T follicular helper cell (primary cell): ENCODE data around the gene TRIM27.
A peak's percentile ranks its signal among the peaks of the same experiment; 100 is the strongest.
"Not testable (repeated sequence)": the region's sequence is repeated elsewhere in the genome, so short reads cannot be mapped to it uniquely, and the experiment has no call there.

ENCODE experiments used
- DNase-seq: peaks from one replicate; pipeline ENCODE4 v3.0.0-alpha.2; 2020; ENCODE audit warnings: low read depth

TRIM27 gene

DNA sequence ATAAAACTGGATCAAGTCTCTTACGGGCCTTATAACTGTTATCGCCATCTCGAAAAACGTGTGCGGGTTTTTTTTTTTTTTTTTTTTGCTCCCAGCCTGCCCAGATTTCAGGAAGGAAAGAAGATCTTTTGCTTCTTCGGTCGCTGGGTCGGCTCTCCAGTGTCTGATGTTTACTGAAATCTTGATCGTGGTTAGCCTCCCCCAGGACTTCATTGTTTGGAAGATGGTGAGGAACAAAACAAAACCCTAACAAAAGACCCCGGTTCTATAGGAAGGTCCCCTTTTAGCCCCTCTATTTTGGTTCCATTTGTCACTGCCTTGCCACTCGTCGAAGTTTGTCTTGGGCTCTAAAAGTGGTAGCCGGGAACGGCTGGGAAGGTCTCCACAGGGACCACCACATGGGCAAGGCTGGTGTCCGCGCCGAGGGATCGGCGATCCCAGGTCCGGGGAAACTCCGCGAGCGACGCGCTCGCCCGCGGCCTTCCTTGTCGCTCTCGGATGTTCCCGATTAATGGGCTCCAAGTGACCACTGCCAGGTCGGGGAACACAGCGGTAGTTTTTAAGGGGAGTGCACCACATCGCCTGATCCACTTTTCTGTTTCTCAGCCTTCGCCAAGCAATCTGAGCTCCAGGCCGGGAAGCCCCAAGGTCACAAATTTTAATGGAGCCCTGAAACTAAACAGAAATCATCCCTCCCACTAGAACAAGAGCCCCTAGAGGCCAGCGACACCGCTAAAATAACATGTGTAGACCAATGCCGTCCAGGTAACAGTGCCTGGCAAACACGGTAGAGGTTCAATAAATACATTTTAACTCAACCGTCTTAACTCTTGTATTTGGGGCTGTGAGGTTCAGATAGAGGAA is 27.0 kb downstream of the TRIM27 start:
- DNase-seq: peak; percentile 31

DNA sequence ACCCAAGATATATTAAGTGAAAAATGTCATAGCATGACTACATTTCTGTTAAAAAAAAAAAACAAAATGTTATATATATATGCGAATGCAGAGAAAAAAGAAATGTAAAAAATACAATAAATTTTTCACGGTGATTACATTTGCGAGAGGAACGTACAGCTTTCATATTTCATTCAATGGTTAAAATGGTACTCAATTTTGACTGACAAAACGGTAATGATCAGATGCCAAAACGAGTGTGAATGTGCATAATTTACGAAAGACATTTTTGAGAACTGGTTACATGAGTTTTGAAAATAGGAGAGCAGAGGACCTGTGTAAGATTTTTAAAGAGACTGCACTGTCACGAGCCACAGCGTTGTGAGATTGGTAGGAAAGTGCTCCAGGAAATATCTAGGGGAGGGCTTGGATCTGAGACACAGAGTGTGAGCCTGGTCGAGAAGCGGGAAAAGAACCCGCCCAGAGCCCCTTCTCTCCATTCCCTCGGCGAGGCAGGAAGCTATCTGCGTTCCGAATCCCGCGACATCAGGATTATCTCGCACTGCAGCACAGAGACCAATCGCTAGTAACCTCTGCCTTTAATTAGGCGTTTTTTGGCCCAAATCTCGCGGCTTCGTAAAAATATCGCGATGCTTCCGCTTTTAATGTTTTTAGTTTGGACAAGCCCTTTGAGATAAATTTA is 28.5 kb downstream of the TRIM27 start:
- peak; percentile 91 for DNase-seq

DNA sequence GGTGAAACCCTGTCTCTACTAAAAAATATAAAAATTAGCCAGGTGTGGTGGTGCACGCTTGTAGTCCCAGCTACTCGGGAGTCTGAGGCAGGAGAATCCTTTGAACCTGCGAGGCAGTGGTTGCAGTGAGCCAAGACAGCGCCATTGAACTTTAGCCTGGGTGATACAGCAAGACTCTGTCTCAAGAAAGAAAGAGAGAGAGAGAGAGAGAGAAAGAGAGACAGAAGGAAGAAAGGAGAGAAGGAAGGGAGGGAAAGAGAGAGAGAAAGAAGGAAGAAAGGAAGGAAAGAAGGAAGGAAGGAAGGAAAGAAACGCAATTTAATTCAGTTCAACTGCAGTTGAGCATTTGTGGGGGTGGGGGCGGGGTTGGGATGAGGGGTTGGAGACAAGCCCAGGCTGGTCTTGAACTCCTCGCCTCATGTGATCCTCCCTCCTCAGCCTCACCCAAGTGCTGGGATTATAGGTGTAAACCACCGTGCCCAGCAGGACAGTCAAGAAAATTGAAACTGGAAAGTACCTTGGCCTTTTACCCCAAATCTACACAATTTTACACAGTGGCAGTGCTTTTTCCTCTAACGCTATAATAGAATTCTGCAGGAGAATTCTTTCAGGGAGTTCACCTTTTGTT is 30.5 kb downstream of the TRIM27 start:
- DNase-seq: no peak

DNA sequence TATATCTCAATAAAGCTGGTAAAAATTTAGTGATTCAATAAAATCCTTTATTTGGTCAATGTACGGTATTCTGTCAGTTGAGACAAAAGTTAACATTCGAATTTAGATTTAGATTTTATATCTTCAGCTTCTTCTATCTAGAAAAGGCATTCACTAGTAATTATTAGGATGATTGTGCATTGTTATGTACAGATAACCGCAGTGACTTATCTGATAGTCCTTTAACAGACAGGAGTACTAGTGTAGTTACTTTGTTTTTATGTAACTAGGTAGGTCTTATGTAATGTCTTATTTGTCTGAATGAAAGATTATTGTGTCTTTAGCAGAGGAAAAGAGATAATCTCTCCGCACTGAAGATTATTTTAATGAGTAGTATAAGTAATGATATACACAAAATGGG is 31.3 kb downstream of the TRIM27 start:
- no peak for DNase-seq

DNA sequence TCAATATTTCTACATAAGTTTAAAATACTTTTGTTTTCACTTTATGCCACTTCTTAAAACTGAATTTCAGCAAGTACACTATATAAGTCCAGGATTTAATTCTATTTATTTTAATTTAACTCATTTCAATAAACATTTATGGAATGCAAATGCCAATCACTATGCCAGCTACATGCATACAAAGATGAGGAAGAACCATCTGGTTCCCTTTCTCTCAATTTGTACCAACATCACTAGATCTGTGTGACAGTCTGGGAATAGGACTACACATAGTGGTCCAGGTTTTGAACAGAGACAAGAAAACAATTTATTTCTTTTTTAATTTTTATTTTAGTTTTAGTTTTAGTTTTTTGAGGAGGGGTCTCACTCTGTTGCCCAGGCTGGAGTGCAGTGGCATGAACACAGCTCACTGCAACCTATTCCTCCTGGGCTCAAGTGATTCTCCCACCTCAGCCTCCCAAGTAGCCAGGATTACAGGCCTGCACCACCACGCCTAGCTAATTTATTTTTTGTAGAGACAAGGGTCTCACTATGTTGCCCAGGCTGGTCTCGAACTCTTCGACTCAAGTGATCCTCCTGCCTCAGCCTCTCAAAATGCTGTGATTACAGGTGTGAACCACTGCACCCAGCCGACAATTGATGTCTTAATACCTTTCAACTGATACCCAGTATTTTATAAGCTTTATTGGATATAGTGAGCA is 35.8 kb downstream of the TRIM27 start:
- no peak for DNase-seq

DNA sequence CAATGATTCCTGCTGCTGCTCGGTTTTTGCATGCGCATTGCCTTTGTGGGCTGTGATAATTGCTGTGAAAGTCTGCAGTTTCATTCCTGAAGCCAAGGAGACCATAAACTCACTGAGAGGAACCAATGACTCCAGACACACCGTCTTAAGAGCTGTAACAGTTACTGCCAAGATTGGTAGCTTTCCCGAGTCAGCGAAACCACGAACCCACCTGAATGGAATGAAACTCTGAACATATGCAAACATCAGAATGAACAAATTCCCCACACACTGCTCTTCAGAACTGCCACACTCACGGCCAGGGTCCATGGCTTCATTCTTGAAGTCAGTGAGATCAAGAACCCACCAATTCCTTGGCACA is 37.7 kb downstream of the TRIM27 start:
- no peak for DNase-seq

DNA sequence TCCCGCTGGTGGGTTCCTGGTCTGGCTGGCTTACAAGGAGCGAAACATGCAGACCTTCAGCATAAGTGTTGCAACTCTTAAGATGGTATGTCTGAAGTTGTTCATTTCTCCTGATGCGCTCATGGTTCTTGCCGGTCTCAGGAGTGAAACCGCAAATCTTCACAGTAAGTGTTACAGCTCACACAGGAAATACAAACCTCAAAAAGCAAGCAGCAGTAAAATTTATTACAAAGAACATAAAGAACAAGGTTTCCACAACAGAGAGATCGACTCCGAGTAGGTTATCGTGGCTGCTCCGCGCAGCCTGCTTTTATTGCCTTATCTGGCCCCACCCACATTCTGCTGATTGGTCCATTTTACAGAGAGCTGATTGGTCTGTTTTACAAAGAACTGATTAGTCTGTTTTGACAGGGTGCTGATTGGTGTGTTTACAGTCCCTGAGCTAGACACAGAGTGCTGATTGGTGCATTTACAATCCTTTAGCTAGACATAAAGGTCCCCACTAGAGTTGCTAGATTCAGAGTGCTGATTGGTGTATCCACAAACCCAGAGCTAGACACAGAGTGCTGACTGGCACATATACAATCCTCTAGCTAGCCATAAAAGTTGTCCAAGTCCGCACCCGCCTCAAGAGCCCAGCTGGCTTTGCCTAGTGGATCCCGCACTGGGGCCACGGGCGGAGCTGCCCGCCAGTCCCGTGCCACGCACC is 39.2 kb downstream of the TRIM27 start:
- DNase-seq: peak; percentile 67

DNA sequence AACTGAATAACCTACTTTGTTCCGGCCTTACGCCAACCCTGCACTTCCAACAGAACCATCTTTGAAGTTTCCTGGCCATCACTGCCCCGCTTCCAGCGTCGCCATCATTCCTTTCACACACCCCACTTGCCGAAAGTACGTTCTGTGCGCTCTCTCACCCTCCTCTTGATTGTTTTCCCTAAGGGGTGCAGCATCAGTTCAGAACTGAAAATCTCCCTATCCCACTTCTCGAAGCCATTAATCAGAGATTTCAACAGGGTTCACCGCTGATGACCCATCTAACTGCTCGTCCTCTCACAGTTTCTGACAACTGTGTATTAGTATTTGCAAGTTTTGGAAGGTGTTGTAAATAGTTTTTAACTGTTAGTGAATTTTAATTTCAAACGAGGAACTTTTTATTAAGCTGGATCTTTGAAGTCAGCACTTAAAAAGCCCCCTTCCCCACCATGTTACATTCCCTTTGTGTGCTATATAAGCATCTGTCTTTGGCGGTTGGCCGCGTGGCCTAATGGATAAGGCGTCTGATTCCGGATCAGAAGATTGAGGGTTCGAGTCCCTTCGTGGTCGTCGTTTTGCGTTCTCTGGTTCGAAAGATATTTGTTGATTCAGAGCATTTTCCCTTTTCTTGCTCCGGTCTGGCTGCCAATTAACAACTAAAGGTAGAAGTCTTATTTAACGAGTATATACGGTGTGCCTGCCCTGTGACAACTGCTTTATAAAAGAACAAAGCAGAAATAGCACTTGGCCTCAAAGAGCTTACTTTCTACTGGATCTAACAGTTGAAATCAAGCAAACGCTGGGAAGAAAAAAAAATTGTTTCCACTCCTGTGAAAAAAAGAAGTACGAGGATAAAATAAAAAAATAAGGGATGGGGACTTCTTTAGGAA is 42.6 kb downstream of the TRIM27 start:
- DNase-seq: peak; percentile 16

DNA sequence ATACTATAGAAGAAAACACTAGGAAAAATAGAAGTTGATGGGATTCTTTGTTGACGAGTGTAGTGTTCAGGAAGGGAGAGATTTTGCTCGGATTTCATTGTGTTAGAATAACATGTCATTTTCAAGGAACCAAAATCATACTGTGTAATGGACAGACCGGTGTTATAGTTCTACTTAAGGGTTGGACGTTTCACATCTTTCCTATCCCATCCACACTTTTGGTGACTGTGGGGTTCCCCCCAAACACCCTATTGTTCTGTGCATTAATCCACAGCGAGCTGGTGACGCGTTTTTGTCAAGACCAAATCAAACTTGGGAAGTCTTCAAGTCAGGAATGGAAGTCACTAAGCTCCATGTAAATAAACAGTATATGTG is 43.3 kb downstream of the TRIM27 start:
- no peak for DNase-seq

DNA sequence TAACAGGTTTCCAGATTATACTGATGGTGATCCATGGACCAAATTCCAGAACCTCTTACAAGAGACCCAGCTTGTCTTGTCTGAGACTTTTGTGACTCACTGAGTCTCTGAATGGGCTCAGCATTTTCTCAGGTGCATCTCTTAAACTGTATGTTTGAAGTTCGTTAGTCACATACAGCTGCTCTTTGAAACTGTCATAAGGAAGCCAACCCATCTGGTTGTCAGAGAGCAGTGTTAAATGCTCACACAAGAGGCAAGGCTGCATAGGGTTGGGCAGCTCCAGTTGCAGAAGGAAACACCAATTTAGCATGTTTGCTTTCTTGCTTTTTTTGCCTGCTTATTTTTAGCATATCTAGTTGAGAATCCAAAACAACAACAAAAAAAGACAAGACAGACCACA is 47.1 kb downstream of the TRIM27 start:
- DNase-seq: no peak

DNA sequence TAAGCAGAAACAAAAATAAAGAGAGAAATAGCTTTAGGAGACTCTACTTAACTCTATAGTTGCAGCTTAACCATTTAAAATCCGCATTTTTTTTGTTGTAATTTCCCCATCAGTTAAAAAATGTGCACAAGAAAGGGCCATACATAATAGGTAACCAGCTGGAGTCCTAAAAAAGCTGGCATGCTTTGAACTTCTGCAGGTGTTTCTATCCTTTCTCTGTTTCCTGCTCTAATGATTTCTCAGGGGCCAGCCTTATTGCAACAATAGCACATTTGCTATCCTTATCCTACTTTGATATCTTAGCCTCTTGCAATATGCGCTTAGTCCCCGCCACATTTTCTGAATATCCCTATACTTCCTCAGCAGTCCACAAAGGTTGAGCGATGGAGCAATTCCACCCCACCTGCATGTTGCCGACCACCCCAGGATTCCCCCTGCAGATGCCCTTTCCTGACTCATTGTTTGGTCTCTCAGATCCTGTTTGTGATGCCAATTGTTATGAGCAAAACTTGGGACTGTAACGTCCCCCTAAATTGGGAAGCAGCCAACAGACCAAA is 48.5 kb downstream of the TRIM27 start:
- no peak for DNase-seq

DNA sequence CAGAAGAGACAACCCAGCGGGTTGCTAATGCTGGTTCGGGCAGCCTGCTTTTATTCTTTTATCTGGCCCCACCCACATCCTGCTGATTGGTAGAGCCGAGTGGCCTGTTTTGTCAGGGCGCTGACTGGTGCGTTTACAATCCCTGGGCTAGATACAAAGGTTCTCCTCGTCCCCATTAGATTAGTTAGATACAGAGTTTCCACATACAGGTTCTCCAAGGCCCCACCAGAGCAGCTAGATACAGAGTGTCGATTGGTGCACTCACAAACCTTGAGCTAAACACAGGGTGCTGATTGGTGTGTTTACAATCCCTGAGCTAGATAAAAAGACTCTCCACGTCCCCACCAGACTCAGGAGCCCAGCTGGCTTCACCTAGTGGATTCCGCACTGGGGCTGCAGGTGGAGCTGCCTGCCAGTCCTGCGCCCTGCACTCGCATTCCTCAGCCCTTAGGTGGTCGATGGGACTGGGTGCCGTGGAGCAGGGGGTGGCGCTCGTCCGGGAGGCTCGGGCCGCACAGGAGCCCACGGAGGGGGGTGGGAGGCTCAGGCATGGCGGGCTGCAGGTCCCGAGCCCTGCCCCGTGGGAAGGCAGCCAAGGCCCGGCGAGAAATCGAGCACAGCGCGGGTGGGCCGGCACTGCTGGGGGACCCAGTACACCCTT is 51.5 kb downstream of the TRIM27 start:
- DNase-seq: not testable (repeated sequence)

DNA sequence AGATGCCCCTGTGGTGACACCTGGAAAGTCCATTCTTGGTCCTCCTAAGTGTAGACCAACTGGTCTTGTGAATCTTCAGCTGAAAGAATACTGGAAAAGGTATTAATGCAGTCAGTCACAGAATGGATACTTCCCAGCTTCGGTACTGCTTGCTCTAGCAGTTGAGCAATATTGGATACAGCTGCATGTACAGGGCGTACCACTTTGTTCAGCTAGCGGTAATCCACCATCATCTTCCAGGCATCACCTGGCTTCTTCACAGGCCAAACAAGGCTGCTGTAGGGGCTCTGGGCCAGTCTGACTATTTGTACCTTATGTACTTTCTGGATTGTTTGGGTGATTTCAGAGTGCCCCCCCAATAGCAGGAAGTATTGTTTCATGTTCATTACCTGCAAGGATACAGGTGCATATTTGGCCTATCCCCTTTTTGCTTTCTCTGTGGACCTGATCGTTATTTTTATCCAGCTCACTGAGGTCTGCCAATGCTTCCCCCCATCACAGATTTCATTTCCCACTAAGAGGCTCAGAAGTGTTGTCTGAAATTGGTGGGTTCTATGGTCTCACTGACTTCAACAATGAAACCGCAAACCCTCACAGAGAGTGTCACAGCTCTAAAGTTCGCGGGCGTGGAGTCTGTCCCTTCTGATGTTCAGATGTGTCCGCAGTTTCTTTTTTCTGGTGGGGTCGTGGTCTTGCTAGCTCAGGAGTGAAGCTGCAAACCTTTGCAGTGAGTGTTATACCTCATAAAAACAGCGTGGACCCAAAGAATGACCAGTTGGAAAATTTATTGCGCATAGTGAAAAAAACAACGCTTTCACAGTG is 52.2 kb downstream of the TRIM27 start:
- DNase-seq: no peak

DNA sequence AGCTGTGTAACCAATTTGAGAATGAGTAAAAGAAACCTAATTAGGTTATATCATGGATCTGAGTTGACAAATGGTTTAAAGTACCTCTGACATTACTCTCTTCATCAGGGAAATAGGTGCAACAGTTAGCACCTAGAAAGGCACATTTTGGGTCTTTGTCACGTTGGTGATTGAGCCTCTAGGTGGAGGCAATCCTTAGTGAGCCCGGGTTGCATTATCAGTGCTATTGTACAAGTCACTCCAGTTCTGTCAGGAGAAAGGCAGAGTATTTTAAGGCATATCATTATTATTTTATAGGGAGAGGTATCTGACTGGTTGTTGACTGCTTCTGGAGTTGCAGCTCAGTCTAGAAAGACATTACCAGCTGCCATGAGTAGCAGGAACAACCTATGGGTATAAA is 54.9 kb downstream of the TRIM27 start:
- no peak for DNase-seq

DNA sequence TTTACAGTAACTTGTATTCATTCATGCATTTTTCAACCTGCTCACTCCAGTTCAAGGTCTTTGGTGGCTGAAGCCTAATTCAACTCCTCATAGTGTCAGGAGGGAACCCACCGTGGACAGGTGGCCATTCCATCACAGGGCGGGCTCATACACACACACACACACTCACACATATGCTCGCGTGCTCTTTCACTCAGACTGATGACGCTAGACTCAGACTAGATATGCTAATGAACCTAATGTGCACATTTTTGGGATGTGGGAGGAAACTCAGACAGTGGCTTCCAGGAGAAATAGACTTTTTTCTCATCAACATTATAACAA is 56.7 kb downstream of the TRIM27 start:
- DNase-seq: no peak

DNA sequence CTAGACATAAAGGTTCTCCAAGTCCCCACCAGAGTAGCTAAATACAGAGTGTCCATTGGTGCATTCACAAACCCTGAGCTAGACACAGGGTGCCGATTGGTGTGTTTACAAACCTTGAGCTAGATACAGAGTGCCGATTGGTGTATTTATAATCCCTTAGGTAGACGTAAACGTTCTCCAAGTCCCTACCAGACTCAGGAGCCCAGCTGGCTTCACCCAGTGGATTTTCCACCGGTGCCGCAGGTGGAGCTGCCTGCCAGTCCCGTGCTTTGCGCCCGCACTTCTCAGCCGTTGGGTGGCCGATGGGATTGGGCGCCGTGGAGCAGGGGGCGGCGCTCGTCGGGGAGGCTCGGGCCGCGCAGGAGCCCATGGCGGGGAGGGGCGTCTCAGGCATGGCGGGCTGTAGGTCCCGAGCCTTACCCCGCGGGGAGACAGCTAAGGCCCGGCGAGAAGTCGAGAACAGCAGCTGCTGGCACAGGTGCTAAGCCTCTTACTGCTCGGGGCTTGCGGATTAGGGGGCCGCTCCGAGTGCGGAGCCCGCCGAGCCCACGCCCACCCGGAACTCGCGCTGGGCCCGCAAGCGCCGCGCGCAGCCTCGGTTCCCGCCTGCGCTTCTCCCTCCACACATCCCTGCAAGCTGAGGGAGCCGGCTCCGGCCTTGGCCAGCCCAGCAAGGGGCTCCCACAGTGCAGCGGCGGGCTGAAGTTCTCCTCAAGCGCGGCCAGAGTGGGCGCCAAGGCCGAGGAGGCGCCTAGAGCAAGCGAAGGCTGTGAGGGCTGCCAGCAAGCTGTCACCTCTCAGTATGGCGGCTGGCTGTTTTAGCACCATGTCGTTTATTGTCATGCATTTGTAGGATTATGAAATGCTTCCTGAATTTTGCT is 57.3 kb downstream of the TRIM27 start:
- peak; percentile 69 for DNase-seq

DNA sequence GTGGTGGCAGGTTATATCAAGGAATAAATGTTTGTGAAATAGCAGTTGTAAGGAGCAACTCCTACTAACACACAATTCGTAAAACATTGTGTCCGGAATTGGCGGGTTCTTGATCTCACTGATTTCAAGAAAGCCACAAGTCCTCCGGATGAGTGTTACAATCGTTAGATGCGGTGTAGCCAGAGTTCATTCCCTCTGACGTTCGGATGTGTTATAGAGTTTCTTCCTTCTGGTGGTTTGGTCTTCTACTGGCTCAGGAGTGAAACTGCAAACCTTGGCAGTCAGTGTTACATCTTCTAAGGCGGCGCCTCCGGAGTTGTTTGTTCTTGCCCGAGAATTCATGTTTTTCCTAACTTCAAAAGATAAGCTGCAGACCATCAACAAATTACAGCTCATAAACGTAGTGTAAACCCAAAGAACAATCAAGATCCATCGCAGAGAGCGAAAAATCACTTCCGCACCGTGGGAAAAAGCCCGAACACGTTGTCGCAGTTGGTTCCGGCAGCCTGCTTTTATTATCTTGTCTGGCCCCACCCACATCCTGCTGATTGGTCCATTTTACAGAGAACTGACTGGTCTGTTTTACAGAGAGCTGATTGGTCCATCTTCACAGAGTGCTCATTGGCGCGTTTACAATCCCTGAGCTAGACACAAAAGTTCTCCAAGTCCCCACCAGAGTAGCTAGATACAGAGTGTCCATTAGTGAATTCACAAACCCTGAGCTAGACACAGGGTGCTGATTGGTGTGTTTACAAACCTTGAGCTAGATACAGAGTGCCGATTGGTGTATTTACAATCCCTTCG is 58.2 kb downstream of the TRIM27 start:
- peak; percentile 48 for DNase-seq
